Karpas-422 (cell line): Measurements from ENCODE around the gene FSIP1. TPM values are rescaled to one million over a fixed set of nuclear protein-coding genes. Genes with fewer than 3 reads are reported as not detected.

Experiments used
- DNase-seq: peaks from one replicate; pipeline ENCODE4 v3.0.0-alpha.2; 2015
- H2AFZ ChIP-seq: fragments of 200-600 bp; sonication (generic); 2 replicates; pipeline ENCODE4 v1.6.1; 2014; ENCODE audit warnings: antibody characterized with exemption, low read length, mixed read lengths
- H3K27ac ChIP-seq: fragments of 200-600 bp; sonication (generic); 2 replicates; pipeline ENCODE4 v1.5.1; 2014; ENCODE audit warnings: mild to moderate bottlenecking, low read length, moderate library complexity
- H3K27me3 ChIP-seq: fragments of 200-600 bp; sonication (generic); 2 replicates; pipeline ENCODE4 v1.6.1; 2014; ENCODE audit warnings: low read length, mixed read lengths
- H3K36me3 ChIP-seq: fragments of 200-600 bp; sonication (generic); 2 replicates; pipeline ENCODE4 v1.6.1; 2014; ENCODE audit warnings: low read length, mixed read lengths; ENCODE audit not compliant: insufficient read depth
- H3K4me1 ChIP-seq: fragments of 200-600 bp; sonication (generic); 2 replicates; pipeline ENCODE4 v1.6.1; 2014; ENCODE audit warnings: mild to moderate bottlenecking, low read length, mixed read lengths
- H3K4me2 ChIP-seq: fragments of 200-600 bp; sonication (generic); 2 replicates; pipeline ENCODE4 v1.6.1; 2014; ENCODE audit warnings: low read length, low read depth, mild to moderate bottlenecking; ENCODE audit not compliant: poor library complexity, severe bottlenecking
- H3K4me3 ChIP-seq: fragments of 200-600 bp; sonication (generic); 2 replicates; pipeline ENCODE4 v1.5.1; 2014; ENCODE audit warnings: mild to moderate bottlenecking, antibody characterized with exemption, low read length, mixed read lengths
- H3K79me2 ChIP-seq: fragments of 200-600 bp; sonication (generic); 2 replicates; pipeline ENCODE4 v1.6.1; 2014; ENCODE audit warnings: mild to moderate bottlenecking, low read length, mixed read lengths
- H3K9ac ChIP-seq: fragments of 200-600 bp; sonication (generic); 2 replicates; pipeline ENCODE4 v1.6.0; 2014; ENCODE audit warnings: low read length
- H3K9me2 ChIP-seq: fragments of 200-600 bp; sonication (generic), shearing (Covaris generic); replicated peaks from 2 replicates; pipeline ENCODE4 v1.6.0; 2014; ENCODE audit warnings: mild to moderate bottlenecking, low read length, moderate library complexity; ENCODE audit not compliant: insufficient read depth
- H3K9me3 ChIP-seq: fragments of 300-700, 200-600 bp; sonication (generic); 2 replicates; pipeline ENCODE4 v1.6.1; 2014; ENCODE audit warnings: low read length, mixed read lengths
- H4K20me1 ChIP-seq: fragments of 200-600 bp; sonication (generic); 2 replicates; pipeline ENCODE4 v1.6.1; 2014; ENCODE audit warnings: mild to moderate bottlenecking, antibody characterized with exemption, low read length, low read depth; ENCODE audit not compliant: insufficient read depth
- total RNA-seq: library from RNA; depleted of rRNA; stranded (reverse); fragments of >200 nt; shearing (Covaris generic); gene quantifications from 2 replicates; pipeline ENCODE4 v1.2.3, GENCODE V29; 2014; ENCODE audit warnings: low replicate concordance

The FSIP1 gene
- total RNA-seq, 1 experiment from 2014 or later = 0.07 TPM

- H3K4me3 ChIP-seq = no peak overlapping the region
- H2AFZ ChIP-seq = no peak overlapping the region
- H3K4me1 ChIP-seq = no peaks in the 10 kb centered on the region
- H3K4me2 ChIP-seq = no peak overlapping the region
- no peak overlapping the region for H3K9ac ChIP-seq
- DNase-seq = no peak
- H3K27ac ChIP-seq = no peak overlapping the region
- H3K9me3 ChIP-seq = no peaks in the 10 kb centered on the region
- H3K27me3 ChIP-seq = no peaks in the 10 kb centered on the region
- H3K79me2 ChIP-seq = no peaks in the 10 kb centered on the region
- no peaks in the 10 kb centered on the region for H3K9me2 ChIP-seq
- H3K36me3 ChIP-seq = no peaks in the 10 kb centered on the region
- H4K20me1 ChIP-seq = no peaks in the 10 kb centered on the region
These were observed 185.3 kb downstream of the FSIP1 start for GRCh38 chr15:39597336-39597735.

- no peaks in the 10 kb centered on the region for H3K4me1 ChIP-seq
- H3K27me3 ChIP-seq = no peaks in the 10 kb centered on the region
- H3K4me3 ChIP-seq = no peak overlapping the region
- no peak overlapping the region for H2AFZ ChIP-seq
- H3K4me2 ChIP-seq = no peak overlapping the region
- H3K27ac ChIP-seq = no peak overlapping the region
- no peaks in the 10 kb centered on the region for H4K20me1 ChIP-seq
- no peaks in the 10 kb centered on the region for H3K9me3 ChIP-seq
- no peaks in the 10 kb centered on the region for H3K36me3 ChIP-seq
- no peaks in the 10 kb centered on the region for H3K9me2 ChIP-seq
- DNase-seq = no peak
- no peaks in the 10 kb centered on the region for H3K79me2 ChIP-seq
- H3K9ac ChIP-seq = no peak overlapping the region
These were observed 186.1 kb downstream of the FSIP1 start for GRCh38 chr15:39596358-39597051.

GRCh38 chr15:39595338-39596221 lies 187.1 kb downstream of the FSIP1 start:
- no peaks in the 10 kb centered on the region for H3K9me3 ChIP-seq
- H3K36me3 ChIP-seq = no peaks in the 10 kb centered on the region

GRCh38 chr15:39594446-39595337 lies 187.9 kb downstream of the FSIP1 start:
- Histone ChIP-seq H3K79me2 (no peaks in the 10 kb centered on the region), H3K27ac (no peak overlapping the region), H3K9me2 (no peaks in the 10 kb centered on the region), H3K27me3 (no peaks in the 10 kb centered on the region), H3K4me1 (no peaks in the 10 kb centered on the region), H3K9ac (no peak overlapping the region), H2AFZ (no peak overlapping the region), H3K9me3 (no peaks in the 10 kb centered on the region), H3K36me3 (no peaks in the 10 kb centered on the region), H3K4me2 (no peak overlapping the region), H3K4me3 (no peak overlapping the region), H4K20me1 (no peaks in the 10 kb centered on the region)
- no peak for DNase-seq

More at GRCh38 chr15:39595338-39596221, 187.1 kb downstream of the FSIP1 start:
- H3K9ac ChIP-seq = no peak overlapping the region
- no peaks in the 10 kb centered on the region for H3K79me2 ChIP-seq
- H3K4me2 ChIP-seq = no peak overlapping the region
- H3K4me1 ChIP-seq = no peaks in the 10 kb centered on the region
- no peaks in the 10 kb centered on the region for H3K27me3 ChIP-seq
- no peaks in the 10 kb centered on the region for H3K9me2 ChIP-seq
- no peak for DNase-seq
- no peaks in the 10 kb centered on the region for H4K20me1 ChIP-seq
- H3K4me3 ChIP-seq = no peak overlapping the region
- H2AFZ ChIP-seq = no peak overlapping the region
- no peak overlapping the region for H3K27ac ChIP-seq

GRCh38 chr15:39593656-39594445 lies 188.8 kb downstream of the FSIP1 start:
- no peaks in the 10 kb centered on the region for H4K20me1 ChIP-seq
- H3K4me3 ChIP-seq = no peak overlapping the region
- no peak overlapping the region for H3K9ac ChIP-seq
- no peaks in the 10 kb centered on the region for H3K4me1 ChIP-seq
- no peaks in the 10 kb centered on the region for H3K9me3 ChIP-seq
- H3K79me2 ChIP-seq = no peaks in the 10 kb centered on the region
- DNase-seq = no peak
- no peak overlapping the region for H3K27ac ChIP-seq
- no peaks in the 10 kb centered on the region for H3K36me3 ChIP-seq
- H3K4me2 ChIP-seq = no peak overlapping the region
- no peaks in the 10 kb centered on the region for H3K27me3 ChIP-seq
- no peaks in the 10 kb centered on the region for H3K9me2 ChIP-seq
- H2AFZ ChIP-seq = no peak overlapping the region

- Histone ChIP-seq H3K79me2 (no peaks in the 10 kb centered on the region), H3K9ac (no peak overlapping the region), H2AFZ (no peak overlapping the region), H3K27me3 (no peaks in the 10 kb centered on the region), H3K27ac (no peak overlapping the region), H3K4me3 (no peak overlapping the region), H3K36me3 (no peaks in the 10 kb centered on the region), H3K4me1 (no peaks in the 10 kb centered on the region), H3K4me2 (no peak overlapping the region), H4K20me1 (no peaks in the 10 kb centered on the region), H3K9me2 (no peaks in the 10 kb centered on the region), H3K9me3 (no peaks in the 10 kb centered on the region)
- DNase-seq = no peak
These were observed 189.5 kb downstream of the FSIP1 start for GRCh38 chr15:39593071-39593655.

- Histone ChIP-seq H4K20me1 (no peaks in the 10 kb centered on the region), H3K4me2 (no peak overlapping the region), H2AFZ (no peak overlapping the region), H3K27ac (no peak overlapping the region), H3K9me3 (no peaks in the 10 kb centered on the region), H3K27me3 (no peaks in the 10 kb centered on the region), H3K4me1 (no peaks in the 10 kb centered on the region), H3K79me2 (no peaks in the 10 kb centered on the region), H3K9ac (no peak overlapping the region), H3K9me2 (no peaks in the 10 kb centered on the region), H3K36me3 (no peaks in the 10 kb centered on the region), H3K4me3 (no peak overlapping the region)
- DNase-seq = no peak
These were observed 190.1 kb downstream of the FSIP1 start for GRCh38 chr15:39592500-39592899.
